OCI-LY3 (cell line): ENCODE data around the gene LSMEM2.

Experiments used
- EZH2phosphoT487 ChIP-seq: fragments of 200-600 bp; shearing (Covaris generic); IDR thresholded peaks from 2 replicates; pipeline ENCODE4 v1.6.1; 2018; ENCODE audit warnings: antibody characterized with exemption, mixed run types, low read depth
- TF ChIP-seq, protein P1 (sequence below): fragments of 200-600, 300-600 bp; sonication (generic); IDR thresholded peaks from 2 replicates; pipeline ENCODE4 v1.5.1; 2014; ENCODE audit warnings: antibody characterized with exemption, low read length, low read depth

GRCh38 chr3:50273689-50274065 is 5.2 kb upstream of the LSMEM2 start:
- TF ChIP-seq, protein P1, sequence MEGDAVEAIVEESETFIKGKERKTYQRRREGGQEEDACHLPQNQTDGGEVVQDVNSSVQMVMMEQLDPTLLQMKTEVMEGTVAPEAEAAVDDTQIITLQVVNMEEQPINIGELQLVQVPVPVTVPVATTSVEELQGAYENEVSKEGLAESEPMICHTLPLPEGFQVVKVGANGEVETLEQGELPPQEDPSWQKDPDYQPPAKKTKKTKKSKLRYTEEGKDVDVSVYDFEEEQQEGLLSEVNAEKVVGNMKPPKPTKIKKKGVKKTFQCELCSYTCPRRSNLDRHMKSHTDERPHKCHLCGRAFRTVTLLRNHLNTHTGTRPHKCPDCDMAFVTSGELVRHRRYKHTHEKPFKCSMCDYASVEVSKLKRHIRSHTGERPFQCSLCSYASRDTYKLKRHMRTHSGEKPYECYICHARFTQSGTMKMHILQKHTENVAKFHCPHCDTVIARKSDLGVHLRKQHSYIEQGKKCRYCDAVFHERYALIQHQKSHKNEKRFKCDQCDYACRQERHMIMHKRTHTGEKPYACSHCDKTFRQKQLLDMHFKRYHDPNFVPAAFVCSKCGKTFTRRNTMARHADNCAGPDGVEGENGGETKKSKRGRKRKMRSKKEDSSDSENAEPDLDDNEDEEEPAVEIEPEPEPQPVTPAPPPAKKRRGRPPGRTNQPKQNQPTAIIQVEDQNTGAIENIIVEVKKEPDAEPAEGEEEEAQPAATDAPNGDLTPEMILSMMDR: no peak
- TF ChIP-seq EZH2phosphoT487: no peak
